GM10248 (cell line): ENCODE measurements around the gene SH3PXD2B.
"Not testable (repeated sequence)": the region's sequence is repeated elsewhere in the genome, so short reads cannot be mapped to it uniquely, and the experiment has no call there.

Experiments used
- CTCF ChIA-PET: fragments of 300-600 bp; sonication (Branson Sonifier 250); formaldehyde crosslinking; extraction: SDS; loops from one replicate; lab custom pipeline; 2021; ENCODE audit warnings: antibody characterized with exemption; lab: Yijun Ruan, JAX
- POLR2A ChIA-PET: fragments of 350-650 bp; sonication (Branson Sonifier 250); formaldehyde crosslinking; extraction: SDS; loops from one replicate; lab custom pipeline; 2020; ENCODE audit warnings: antibody characterized with exemption; lab: Yijun Ruan, JAX
- DNase-seq: peaks from one replicate; pipeline ENCODE4 v3.0.0; 2012; ENCODE audit errors: extremely low spot score
- CTCF ChIP-seq: IDR thresholded peaks from 2 replicates; pipeline ENCODE4 v1.5.1; 2012; ENCODE audit warnings: mild to moderate bottlenecking, low read depth; ENCODE audit errors: extremely low read depth, missing control alignments, control extremely low read depth

SH3PXD2B gene

GRCh38 chr5:172370237-172370640 is 84.1 kb downstream of the SH3PXD2B start:
- TF ChIP-seq CTCF = no peak
- no peak for DNase-seq
- CTCF ChIA-PET = interaction anchor here (1.0 to 2.0 kb wide), 2 partner anchors 19 to 23 kb away, joined by 3 to 6 read pairs; no protein-coding TSS in a partner anchor
- POLR2A ChIA-PET = no interaction called here

GRCh38 chr5:172368699-172369098 is 85.6 kb downstream of the SH3PXD2B start:
- POLR2A ChIA-PET, CTCF ChIA-PET, DNase-seq: not testable (repeated sequence)

GRCh38 chr5:172365948-172366608 is 88.2 kb downstream of the SH3PXD2B start:
- CTCF ChIA-PET = no interaction called here
- DNase-seq = no peak
- TF ChIP-seq CTCF = no peak
- POLR2A ChIA-PET = interaction anchor here (0.6 kb wide), 1 partner anchor 15 kb away, joined by 5 read pairs; no protein-coding TSS in a partner anchor

GRCh38 chr5:172364773-172365172 is 89.6 kb downstream of the SH3PXD2B start:
- ChIA-PET POLR2A (no interaction called here), CTCF (no interaction called here)
- TF ChIP-seq CTCF = no peak
- DNase-seq = no peak

- POLR2A ChIA-PET = no interaction called here
- TF ChIP-seq CTCF = no peak
- no peak for DNase-seq
- CTCF ChIA-PET = no interaction called here
These were observed 91.6 kb downstream of the SH3PXD2B start for GRCh38 chr5:172362755-172363154.

GRCh38 chr5:172361566-172362238 is 92.6 kb downstream of the SH3PXD2B start:
- ChIA-PET CTCF (no interaction called here), POLR2A (no interaction called here)
- TF ChIP-seq CTCF = no peak
- DNase-seq = no peak

GRCh38 chr5:172358345-172358744 is 96.0 kb downstream of the SH3PXD2B start:
- no peak for TF ChIP-seq CTCF
- ChIA-PET CTCF (interaction anchor here (1.0 to 1.2 kb wide), 2 partner anchors 11 to 13 kb away, joined by 3 read pairs; no protein-coding TSS in a partner anchor), POLR2A (no interaction called here)
- no peak for DNase-seq
